T-helper 2 cell (primary cell): ENCODE results near the gene CALHM2.
"Not testable (repeated sequence)": the region's sequence is repeated elsewhere in the genome, so short reads cannot be mapped to it uniquely, and the experiment has no call there.

Experiments
- DNase-seq, 5 experiments: peaks; one replicate each; pipeline versions ENCODE4 v3.0.0 to v3.0.0-alpha.2; 2012 to 2022

Gene CALHM2

GRCh38 chr10:103450201-103450695, 1.9 kb downstream of the CALHM2 start:
- DNase-seq: no peak

- no peak for DNase-seq
Measured at GRCh38 chr10:103449208-103450144, 2.7 kb downstream of the CALHM2 start.

- no peak for DNase-seq
Measured at GRCh38 chr10:103448746-103449145, 3.4 kb downstream of the CALHM2 start.

- DNase-seq: no peak
Measured at GRCh38 chr10:103447187-103447586, 5.0 kb downstream of the CALHM2 start.

GRCh38 chr10:103445767-103446567, 6.2 kb downstream of the CALHM2 start:
- no peak for DNase-seq

GRCh38 chr10:103445366-103445765, 6.8 kb downstream of the CALHM2 start:
- DNase-seq: no peak

GRCh38 chr10:103444478-103444877, 7.7 kb downstream of the CALHM2 start:
- DNase-seq: no peak

GRCh38 chr10:103443475-103444185, 8.5 kb downstream of the CALHM2 start:
- DNase-seq: no peak

GRCh38 chr10:103442031-103442461, 10.1 kb downstream of the CALHM2 start:
- DNase-seq: no peak

GRCh38 chr10:103441611-103442010, 10.6 kb downstream of the CALHM2 start:
- DNase-seq: no peak

GRCh38 chr10:103441206-103441605, 11.0 kb downstream of the CALHM2 start:
- DNase-seq: no peak

GRCh38 chr10:103440416-103440815, 11.8 kb downstream of the CALHM2 start:
- no peak for DNase-seq

- DNase-seq: no peak
Measured at GRCh38 chr10:103439776-103440175, 12.4 kb downstream of the CALHM2 start.

GRCh38 chr10:103433858-103434257, 18.3 kb downstream of the CALHM2 start:
- no peak for DNase-seq

- no peak for DNase-seq
Measured at GRCh38 chr10:103431902-103432301, 20.3 kb downstream of the CALHM2 start.

GRCh38 chr10:103429647-103430046, 22.5 kb downstream of the CALHM2 start:
- peak in 1 of 5 experiments; percentile 83 for DNase-seq

- peak in 1 of 5 experiments; percentile 49 for DNase-seq
Measured at GRCh38 chr10:103428989-103429643, 23.1 kb downstream of the CALHM2 start.

- DNase-seq: no peak
Measured at GRCh38 chr10:103427866-103428265, 24.3 kb downstream of the CALHM2 start.

GRCh38 chr10:103423748-103424147, 28.4 kb downstream of the CALHM2 start:
- DNase-seq: no peak

- DNase-seq: no peak
Measured at GRCh38 chr10:103419101-103419500, 33.1 kb downstream of the CALHM2 start.

GRCh38 chr10:103417601-103418000, 34.6 kb downstream of the CALHM2 start:
- no peak for DNase-seq

GRCh38 chr10:103417148-103417469, 35.1 kb downstream of the CALHM2 start:
- DNase-seq: not testable (repeated sequence)
